Loucy (cell line): ENCODE measurements around the gene PSEN1.
"Not testable (repeated sequence)": the region's sequence is repeated elsewhere in the genome, so short reads cannot be mapped to it uniquely, and the experiment has no call there.

Source experiments
- H2AFZ ChIP-seq: fragments of 200-600 bp; sonication (generic); 2 replicates; pipeline ENCODE4 v1.6.0; 2016; ENCODE audit warnings: antibody characterized with exemption, mild to moderate bottlenecking, low read length, moderate library complexity
- H3F3A ChIP-seq: fragments of 200-600 bp; 2 replicates; pipeline ENCODE4 v1.6.0; 2016; ENCODE audit warnings: antibody characterized with exemption, low read depth, mild to moderate bottlenecking
- H3K27me3 ChIP-seq: fragments of 200-600 bp; sonication (generic); 2 replicates; pipeline ENCODE4 v1.6.1; 2014; ENCODE audit warnings: low read length, mild to moderate bottlenecking; ENCODE audit not compliant: insufficient read depth, poor library complexity, severe bottlenecking
- H3K36me3 ChIP-seq: fragments of 200-600 bp; sonication (generic); 2 replicates; pipeline ENCODE4 v1.6.1; 2016; ENCODE audit warnings: low read length; ENCODE audit not compliant: insufficient read depth
- H3K4me1 ChIP-seq: fragments of 200-600 bp; sonication (generic); 2 replicates; pipeline ENCODE4 v1.5.1; 2014; ENCODE audit warnings: low read length, mild to moderate bottlenecking; ENCODE audit not compliant: insufficient read depth, poor library complexity, severe bottlenecking
- H3K4me2 ChIP-seq: fragments of 200-600 bp; sonication (generic); 2 replicates; pipeline ENCODE4 v1.6.0; 2014; ENCODE audit warnings: antibody characterized with exemption, low read length, low read depth, mild to moderate bottlenecking; ENCODE audit not compliant: poor library complexity, severe bottlenecking
- H3K4me3 ChIP-seq: fragments of 200-600 bp; sonication (generic); 2 replicates; pipeline ENCODE4 v1.5.1; 2014; ENCODE audit warnings: low read length, mild to moderate bottlenecking, mixed read lengths; ENCODE audit not compliant: poor library complexity, severe bottlenecking
- H3K79me2 ChIP-seq: fragments of 200-600 bp; sonication (generic); 2 replicates; pipeline ENCODE4 v1.6.1; 2014; ENCODE audit warnings: low read length; ENCODE audit not compliant: insufficient read depth
- H3K9ac ChIP-seq: fragments of 200-600 bp; sonication (generic); 2 replicates; pipeline ENCODE4 v1.6.0; 2014; ENCODE audit warnings: mild to moderate bottlenecking, low read depth, low read length, moderate library complexity; ENCODE audit not compliant: poor library complexity, severe bottlenecking
- H3K9me2 ChIP-seq: fragments of 200-600 bp; sonication (generic); replicated peaks from 2 replicates; pipeline ENCODE4 v1.6.1; 2016; ENCODE audit warnings: low read depth, low read length, mixed read lengths
- H3K9me3 ChIP-seq: fragments of 200-600 bp; sonication (generic); 2 replicates; pipeline ENCODE4 v1.6.1; 2014; ENCODE audit warnings: mild to moderate bottlenecking, antibody characterized with exemption, low read length, low read depth; ENCODE audit not compliant: insufficient read depth
- H4K20me1 ChIP-seq: fragments of 200-600 bp; sonication (generic); 2 replicates; pipeline ENCODE4 v1.6.0; 2014; ENCODE audit warnings: antibody characterized with exemption, low read length, mild to moderate bottlenecking; ENCODE audit not compliant: insufficient read depth, poor library complexity, severe bottlenecking
- CTCF ChIP-seq: fragments of 200-600 bp; sonication (generic); conservative IDR thresholded peaks from 2 replicates; pipeline ENCODE4 v1.5.1; 2014; ENCODE audit warnings: mild to moderate bottlenecking, antibody characterized with exemption, low read length
- EZH2phosphoT487 ChIP-seq: fragments of 200-600 bp; IDR thresholded peaks from 2 replicates; pipeline ENCODE4 v1.6.1; 2018; ENCODE audit warnings: antibody characterized with exemption, mild to moderate bottlenecking, moderate library complexity, borderline replicate concordance

Gene PSEN1

GRCh38 chr14:73188501-73188911, 52.2 kb downstream of the PSEN1 start:
- Histone ChIP-seq H3K9me3 (no peaks in the 10 kb centered on the region), H3K79me2 (no peaks in the 10 kb centered on the region), H3K36me3 (peaks cover 27% of the 10 kb centered on the region; the same call in 1 of the 2 replicates), H3K9ac (no peak overlapping the region), H2AFZ (no peak overlapping the region), H3K27me3 (no peaks in the 10 kb centered on the region), H4K20me1 (no peaks in the 10 kb centered on the region), H3F3A (no peaks in the 10 kb centered on the region), H3K4me2 (no peak overlapping the region), H3K4me3 (no peak overlapping the region), H3K9me2 (no peaks in the 10 kb centered on the region), H3K4me1 (no peaks in the 10 kb centered on the region)
- TF ChIP-seq EZH2phosphoT487, result no peak
- TF ChIP-seq CTCF, result no peak

- no peak for TF ChIP-seq EZH2phosphoT487
- TF ChIP-seq CTCF, result no peak
- Histone ChIP-seq H3K9me3 (no peaks in the 10 kb centered on the region), H3K9ac (no peak overlapping the region), H3K4me3 (no peak overlapping the region), H3K36me3 (peaks cover 35% of the 10 kb centered on the region; the same call in 1 of the 2 replicates), H3K9me2 (no peaks in the 10 kb centered on the region), H3K79me2 (no peaks in the 10 kb centered on the region), H3K4me1 (no peaks in the 10 kb centered on the region), H3K27me3 (no peaks in the 10 kb centered on the region), H3F3A (no peaks in the 10 kb centered on the region), H4K20me1 (no peaks in the 10 kb centered on the region), H2AFZ (no peak overlapping the region), H3K4me2 (no peak overlapping the region)
Measured at GRCh38 chr14:73189651-73190050, 53.3 kb downstream of the PSEN1 start.

- no peak for TF ChIP-seq CTCF
- TF ChIP-seq EZH2phosphoT487, result no peak
- Histone ChIP-seq H3K9me3 (no peaks in the 10 kb centered on the region), H3K27me3 (no peaks in the 10 kb centered on the region)
Measured at GRCh38 chr14:73191441-73191840, 55.1 kb downstream of the PSEN1 start.

GRCh38 chr14:73194306-73194705, 58.0 kb downstream of the PSEN1 start:
- not testable (repeated sequence) for H3K79me2 ChIP-seq, H3K4me2 ChIP-seq, H3K9me2 ChIP-seq, H4K20me1 ChIP-seq, H3K4me1 ChIP-seq, H3K4me3 ChIP-seq, H3K9me3 ChIP-seq, H3K27me3 ChIP-seq, H2AFZ ChIP-seq, H3K9ac ChIP-seq, H3F3A ChIP-seq
- peaks cover 55% of the 10 kb centered on the region; the same call in 1 of the 2 replicates for H3K36me3 ChIP-seq

More at GRCh38 chr14:73191441-73191840, 55.1 kb downstream of the PSEN1 start:
- Histone ChIP-seq H3K9ac (no peak overlapping the region), H3K79me2 (no peaks in the 10 kb centered on the region), H4K20me1 (no peaks in the 10 kb centered on the region), H3K9me2 (no peaks in the 10 kb centered on the region), H3K36me3 (peaks cover 49% of the 10 kb centered on the region; the same call in 1 of the 2 replicates), H2AFZ (no peak overlapping the region), H3K4me2 (no peak overlapping the region), H3K4me1 (no peaks in the 10 kb centered on the region), H3F3A (no peaks in the 10 kb centered on the region), H3K4me3 (no peak overlapping the region)
